Esophagus squamous epithelium (tissue), 4 donors: Measurements from ENCODE around the gene MRPL30.

ENCODE experiments used
- CTCF ChIP-seq, 6 experiments: fragments of 450-650 bp in 4 of 6; fragments of 200-600 bp in 2 of 6; sonication (generic) in 2 of 6; IDR thresholded peaks; one replicate each; pipeline ENCODE4 v1.5.1; 2016 to 2019; ENCODE audit warnings: antibody characterized with exemption in 6 of 6, mild to moderate bottlenecking in 4 of 6, moderate library complexity in 4 of 6
- POLR2A ChIP-seq, 4 donors: fragments of 450-650 bp; IDR thresholded peaks; one replicate each; pipeline ENCODE4 v1.6.1; 2017; ENCODE audit warnings: antibody characterized with exemption in 4 of 4, mild to moderate bottlenecking in 4 of 4, moderate library complexity in 3 of 4

GRCh38 chr2:99140860-99141109, 40.2 kb upstream of the MRPL30 start:
- TF ChIP-seq CTCF (IDR thresholded peaks at IDR 0.05) (no peak), POLR2A (IDR thresholded peaks at IDR 0.05) (peak in 2 of 4 donors; percentile 70 to 93)
